AG04449 (cell line): Measurements from ENCODE around the gene DCHS1.

Experiments
- CTCF ChIA-PET: fragments of 350-600 bp; formaldehyde crosslinking; extraction: SDS; loops from one replicate; lab custom pipeline; 2021; ENCODE audit warnings: antibody characterized with exemption; lab: Yijun Ruan, JAX
- POLR2A ChIA-PET: fragments of 400-600, 350-600 bp; formaldehyde crosslinking; extraction: SDS; loops from one replicate; lab custom pipeline; 2020; ENCODE audit warnings: antibody characterized with exemption, inconsistent platforms; lab: Yijun Ruan, JAX
- DNase-seq: peaks from one replicate; pipeline ENCODE4 v3.0.0-alpha.2; 2010; ENCODE audit warnings: low read depth, low spot score
- H3K4me3 ChIP-seq: 2 replicates; pipeline ENCODE4 v1.5.1; 2011; ENCODE audit warnings: low read depth, mild to moderate bottlenecking, control low read depth, low read length
- CTCF ChIP-seq: IDR thresholded peaks from one replicate; pipeline ENCODE4 v1.5.1; 2011; ENCODE audit warnings: mild to moderate bottlenecking, moderate library complexity, low read length, control low read depth, inconsistent platforms; ENCODE audit not compliant: insufficient read depth; ENCODE audit errors: missing control alignments

Gene DCHS1

DNA sequence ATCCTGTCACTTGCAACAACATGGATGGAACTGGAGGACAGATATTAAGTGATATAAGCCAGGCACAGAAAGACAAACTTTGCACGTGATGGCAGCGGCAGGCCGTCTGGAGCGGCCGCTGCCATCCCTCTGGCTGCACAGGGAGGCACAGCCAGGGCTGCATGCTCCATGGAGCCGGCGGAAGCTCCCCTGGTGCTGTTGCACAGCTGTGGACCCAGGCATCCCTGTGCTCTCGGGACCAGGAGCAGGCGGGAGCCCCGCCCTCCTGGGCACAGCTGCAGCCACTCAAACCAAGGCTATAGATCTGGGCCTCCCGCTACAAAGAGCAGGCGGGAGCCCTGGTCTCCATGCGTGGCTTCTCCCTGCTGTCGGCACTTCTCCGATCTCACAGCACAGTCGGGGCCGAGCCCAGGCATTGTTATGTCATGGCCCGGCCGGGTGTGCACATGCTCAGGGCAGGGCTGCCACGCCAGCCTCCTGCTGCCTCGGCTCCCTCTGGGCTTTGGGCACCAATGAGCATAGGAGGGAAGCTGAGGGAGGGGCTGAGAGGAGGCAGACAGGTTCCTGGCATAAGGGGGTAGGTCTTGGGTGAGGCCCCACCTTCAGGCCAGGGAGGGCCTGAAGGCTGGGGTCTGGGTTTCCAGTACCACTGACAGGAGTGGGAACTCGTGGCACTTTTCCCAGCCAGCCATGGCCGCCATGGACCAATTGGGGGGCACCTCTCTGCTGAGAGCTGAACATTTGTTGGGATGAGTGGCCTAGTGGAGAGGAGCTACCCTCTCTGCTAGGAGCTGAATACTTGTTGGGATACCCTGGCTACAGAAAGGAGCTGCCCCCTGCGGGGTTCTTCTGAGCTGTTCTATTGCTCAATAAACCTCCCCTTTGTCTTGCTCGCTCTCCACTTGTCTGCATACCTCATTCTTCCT, 68.9 kb downstream of the DCHS1 start:
- CTCF ChIA-PET: interaction anchor here (1.3 to 2.2 kb wide), 2 partner anchors 10 to 56 kb away, joined by 3 to 6 read pairs; no protein-coding TSS in a partner anchor
- H3K4me3 ChIP-seq: no peak overlapping the region
- DNase-seq: no peak
- POLR2A ChIA-PET: no interaction called here
- no peak for TF ChIP-seq CTCF

- POLR2A ChIA-PET: no interaction called here
- H3K4me3 ChIP-seq: no peak overlapping the region
- CTCF ChIA-PET: no interaction called here
- TF ChIP-seq CTCF: no peak
- no peak for DNase-seq
Observed at GRCh38 chr11:6584528-6584927, 71.1 kb downstream of the DCHS1 start.

DNA sequence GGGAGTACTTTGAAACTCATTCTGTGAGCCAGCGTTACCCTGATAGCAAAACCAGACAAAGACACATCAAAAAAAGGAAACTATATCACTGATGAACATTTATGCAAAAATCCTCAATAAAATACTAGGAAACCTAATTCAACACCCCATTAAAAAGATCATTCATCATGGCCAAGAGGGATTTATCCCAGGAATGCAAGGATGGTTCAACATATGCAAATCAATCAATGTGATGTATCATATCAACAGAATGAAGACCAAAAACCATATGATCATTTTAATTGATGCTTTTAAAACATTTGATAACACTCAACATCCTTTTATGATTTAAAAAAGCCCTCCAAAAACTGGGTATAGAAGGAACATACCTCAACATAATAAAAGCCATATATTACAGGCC, 72.0 kb downstream of the DCHS1 start:
- CTCF ChIA-PET: interaction anchor here (1.2 kb wide), 1 partner anchor 15 kb away, joined by 3 read pairs; no protein-coding TSS in a partner anchor
- no peak overlapping the region for H3K4me3 ChIP-seq
- POLR2A ChIA-PET: no interaction called here
- no peak for TF ChIP-seq CTCF
- no peak for DNase-seq

DNA sequence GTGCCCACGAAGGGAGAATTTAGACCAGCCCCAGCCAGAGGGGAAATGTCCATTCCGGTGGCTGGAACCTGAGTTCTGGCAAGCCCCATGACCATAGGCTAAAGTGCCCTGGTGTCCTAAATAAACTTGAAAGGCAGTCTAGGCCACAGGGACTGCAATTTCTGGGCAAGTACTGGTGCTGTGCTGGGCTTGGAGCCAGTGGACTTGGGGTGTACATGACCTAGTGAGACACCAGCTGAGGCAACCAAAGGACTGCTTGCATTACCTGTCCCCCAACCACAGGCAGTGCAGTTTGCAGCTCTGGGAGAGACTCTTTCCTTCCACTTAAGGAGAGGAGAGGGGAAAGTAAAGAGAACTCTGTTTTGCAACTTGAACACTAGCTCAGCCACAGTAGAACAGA, 75.9 kb downstream of the DCHS1 start:
- ChIA-PET CTCF (interaction anchor here (0.9 to 1.0 kb wide), 3 partner anchors 15 to 200 kb away, joined by 3 to 4 read pairs (median 3); no protein-coding TSS in a partner anchor), POLR2A (no interaction called here)
- DNase-seq: no peak
- no peak overlapping the region for H3K4me3 ChIP-seq
- TF ChIP-seq CTCF: no peak

- DNase-seq: no peak
- H3K4me3 ChIP-seq: no peak overlapping the region
- no peak for TF ChIP-seq CTCF
- ChIA-PET POLR2A (no interaction called here), CTCF (interaction anchor here (0.9 to 1.1 kb wide), 2 partner anchors 18 to 199 kb away, joined by 3 to 4 read pairs; no protein-coding TSS in a partner anchor)
Observed at GRCh38 chr11:6578134-6578533, 77.5 kb downstream of the DCHS1 start.
